WTC11 (cell line): ENCODE results near the gene PIAS3.

Source experiments
- ELF4 ChIP-seq: sonication (generic); formaldehyde crosslinking; IDR thresholded peaks from 2 replicates; pipeline ENCODE4 v1.8.1; 2022; ENCODE audit warnings: low read depth, mild to moderate bottlenecking, moderate library complexity, missing genetic modification reagents
- TF ChIP-seq, protein P1 (sequence below): fragments of 200-600 bp; IDR thresholded peaks from 2 replicates; pipeline ENCODE4 v1.8.0; 2022; ENCODE audit warnings: antibody characterized with exemption

DNA sequence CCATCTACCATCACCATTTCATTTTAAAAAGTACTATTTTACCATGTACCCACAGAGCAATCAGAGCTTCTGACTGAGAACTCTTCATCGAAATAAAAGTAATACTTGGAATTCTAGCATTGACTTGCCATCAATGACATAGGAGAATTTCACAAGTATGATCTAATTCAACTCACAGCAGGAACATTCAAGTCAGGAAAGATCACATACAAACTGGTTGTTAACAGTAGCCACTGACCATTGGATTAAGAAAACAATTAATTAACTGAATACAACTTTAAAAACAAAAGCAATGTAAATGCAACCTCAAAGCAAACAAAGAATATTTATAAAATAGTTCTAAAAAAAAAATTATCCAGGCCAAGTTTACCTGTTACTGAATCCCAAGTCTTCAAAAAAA is 53.8 kb downstream of the PIAS3 start:
- TF ChIP-seq, protein P1, sequence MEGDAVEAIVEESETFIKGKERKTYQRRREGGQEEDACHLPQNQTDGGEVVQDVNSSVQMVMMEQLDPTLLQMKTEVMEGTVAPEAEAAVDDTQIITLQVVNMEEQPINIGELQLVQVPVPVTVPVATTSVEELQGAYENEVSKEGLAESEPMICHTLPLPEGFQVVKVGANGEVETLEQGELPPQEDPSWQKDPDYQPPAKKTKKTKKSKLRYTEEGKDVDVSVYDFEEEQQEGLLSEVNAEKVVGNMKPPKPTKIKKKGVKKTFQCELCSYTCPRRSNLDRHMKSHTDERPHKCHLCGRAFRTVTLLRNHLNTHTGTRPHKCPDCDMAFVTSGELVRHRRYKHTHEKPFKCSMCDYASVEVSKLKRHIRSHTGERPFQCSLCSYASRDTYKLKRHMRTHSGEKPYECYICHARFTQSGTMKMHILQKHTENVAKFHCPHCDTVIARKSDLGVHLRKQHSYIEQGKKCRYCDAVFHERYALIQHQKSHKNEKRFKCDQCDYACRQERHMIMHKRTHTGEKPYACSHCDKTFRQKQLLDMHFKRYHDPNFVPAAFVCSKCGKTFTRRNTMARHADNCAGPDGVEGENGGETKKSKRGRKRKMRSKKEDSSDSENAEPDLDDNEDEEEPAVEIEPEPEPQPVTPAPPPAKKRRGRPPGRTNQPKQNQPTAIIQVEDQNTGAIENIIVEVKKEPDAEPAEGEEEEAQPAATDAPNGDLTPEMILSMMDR = no peak
- TF ChIP-seq ELF4 (CRISPR knock-in tag) = no peak
